Measurements from ENCODE around the gene VSTM1. TPM values are rescaled to one million over a fixed set of nuclear protein-coding genes. Genes with fewer than 3 reads are reported as not detected.

Gene VSTM1, protein sequence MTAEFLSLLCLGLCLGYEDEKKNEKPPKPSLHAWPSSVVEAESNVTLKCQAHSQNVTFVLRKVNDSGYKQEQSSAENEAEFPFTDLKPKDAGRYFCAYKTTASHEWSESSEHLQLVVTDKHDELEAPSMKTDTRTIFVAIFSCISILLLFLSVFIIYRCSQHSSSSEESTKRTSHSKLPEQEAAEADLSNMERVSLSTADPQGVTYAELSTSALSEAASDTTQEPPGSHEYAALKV
- 0.35 to 0.81 TPM (median 0.79 TPM) in 4 of 5 replicates, not detected in the other for total RNA-seq (2022; extraction: Qiagen RNA extraction; ENCODE audit: low read depth)

DNA sequence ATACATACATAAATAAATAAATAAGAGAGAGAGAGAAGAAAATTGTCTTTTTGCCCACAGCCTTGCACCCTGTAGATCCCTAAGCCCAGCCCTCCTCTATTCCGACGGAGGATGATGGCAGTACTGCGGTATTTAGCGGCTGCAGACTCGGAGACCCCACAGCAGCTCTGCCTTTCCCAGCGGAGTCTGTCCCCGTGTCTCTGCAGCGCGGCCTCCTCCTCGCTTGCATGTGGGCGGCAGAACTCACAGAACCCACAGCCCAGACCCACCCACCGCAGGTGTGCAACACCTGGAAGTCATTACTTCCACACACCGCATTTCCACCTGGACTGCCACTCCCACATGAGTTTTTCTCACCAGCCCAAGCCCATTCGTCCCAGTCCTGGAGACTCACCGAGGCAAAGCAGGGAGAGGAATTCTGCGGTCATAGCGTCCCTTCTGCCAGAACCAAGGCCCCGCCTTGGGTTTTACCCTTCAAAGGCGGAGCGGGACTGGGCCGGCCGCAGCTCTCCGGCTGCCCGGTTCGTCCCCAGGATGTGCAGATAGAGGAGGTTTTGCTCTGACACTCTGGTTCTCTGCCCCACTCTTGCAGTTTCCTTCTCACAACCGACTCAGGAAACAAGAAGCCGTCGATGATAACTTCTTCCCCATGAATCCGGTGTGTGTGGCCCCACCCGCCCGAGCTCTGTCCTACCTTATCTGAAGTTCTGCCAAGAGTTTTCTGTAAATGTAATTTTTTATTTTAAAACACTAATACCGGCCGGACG lies at the start of gene VSTM1:
Gene VSTM1, minus strand, starts transcription at position 548 of the 767 bp plus-strand sequence. Its CDS starts 120 bp downstream, at position 428.

DNA sequence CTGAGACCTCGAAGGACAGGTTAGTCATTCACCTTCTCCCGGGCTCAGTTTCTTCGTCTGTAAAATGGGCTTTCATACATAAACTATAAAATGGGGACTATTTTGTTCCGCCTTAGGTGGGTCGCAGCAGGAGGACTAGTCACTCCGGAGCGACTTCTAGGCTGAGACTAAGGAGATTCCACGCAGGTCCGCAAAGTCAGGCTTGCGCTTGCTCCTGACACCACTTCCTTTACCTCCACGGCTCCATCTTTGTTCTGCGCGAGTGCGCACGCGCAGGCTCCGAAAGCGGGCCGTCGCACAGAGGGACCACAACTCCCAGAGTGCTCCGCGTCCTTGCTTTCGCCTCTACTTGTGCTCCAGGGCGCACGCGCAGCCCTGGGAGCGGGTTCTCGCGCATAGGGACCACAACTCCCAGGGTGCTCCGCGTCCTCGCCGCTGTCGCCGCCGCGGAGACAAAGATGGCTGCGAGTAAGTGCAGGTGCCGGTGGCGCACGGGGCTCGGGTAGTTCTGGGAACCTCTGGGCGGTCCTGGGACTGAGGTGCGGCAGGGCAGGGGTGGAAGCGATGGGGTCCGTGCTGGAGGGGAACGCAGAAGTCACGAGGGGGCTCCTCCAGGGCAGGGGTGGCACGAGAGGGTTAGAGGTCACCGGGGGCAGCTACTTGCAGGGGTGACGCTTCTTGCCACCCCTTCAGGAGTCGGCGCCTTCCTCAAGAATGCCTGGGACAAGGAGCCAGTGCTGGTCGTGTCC lies 38.9 kb upstream of the VSTM1 start, which contains the start of gene NDUFA3:
Gene NDUFA3, plus strand, starts transcription at position 435 of the 749 bp plus-strand sequence. Its CDS starts 24 bp downstream, at position 459.

DNA sequence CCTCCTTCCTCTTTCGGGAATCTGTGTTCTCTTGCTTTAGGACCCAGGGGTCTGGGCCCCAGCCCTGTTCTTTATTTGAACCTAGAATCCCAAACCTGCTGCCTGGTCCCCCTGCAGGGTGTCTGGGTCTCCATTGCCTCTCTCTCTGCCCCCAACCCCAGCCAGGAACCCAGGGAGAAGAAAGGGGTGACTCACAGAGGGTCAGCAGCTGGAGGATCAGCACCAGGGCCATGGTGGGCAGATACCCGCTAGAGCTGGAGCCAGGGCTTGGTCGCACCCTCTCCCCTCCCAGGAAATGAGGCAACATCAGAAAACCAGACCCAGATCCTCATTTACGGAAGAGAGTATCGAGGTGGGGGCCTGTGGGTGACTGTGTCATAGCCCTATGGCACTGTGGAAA lies 36.9 kb upstream of the VSTM1 start, which contains the start of gene OSCAR:
Gene OSCAR, minus strand, starts transcription at position 243 of the 400 bp plus-strand sequence. Its CDS starts 11 bp downstream, at position 232.

DNA sequence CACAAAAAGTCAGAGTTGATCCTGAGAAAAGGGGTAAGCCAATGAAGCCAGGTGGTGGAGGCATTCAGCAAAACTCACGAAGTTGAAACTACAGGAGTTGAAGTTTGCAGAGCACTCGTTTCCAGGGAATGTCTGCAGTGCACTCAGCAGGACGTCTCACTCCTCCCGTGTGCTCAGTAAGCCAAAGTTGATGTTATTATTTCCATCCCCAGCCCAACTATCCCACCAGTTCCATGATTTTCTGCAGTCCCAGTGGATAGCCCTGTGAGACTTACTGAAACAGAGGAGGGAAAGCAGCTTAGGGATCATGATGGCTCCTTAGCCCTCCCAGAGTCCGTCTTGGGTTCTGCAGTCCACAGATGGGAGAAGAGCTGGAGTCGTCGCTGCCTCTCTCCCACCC lies 17.3 kb upstream of the VSTM1 start, which contains the start of gene TARM1:
Gene TARM1, minus strand, starts transcription at position 334 of the 400 bp plus-strand sequence. Its CDS starts 25 bp downstream, at position 309.

DNA sequence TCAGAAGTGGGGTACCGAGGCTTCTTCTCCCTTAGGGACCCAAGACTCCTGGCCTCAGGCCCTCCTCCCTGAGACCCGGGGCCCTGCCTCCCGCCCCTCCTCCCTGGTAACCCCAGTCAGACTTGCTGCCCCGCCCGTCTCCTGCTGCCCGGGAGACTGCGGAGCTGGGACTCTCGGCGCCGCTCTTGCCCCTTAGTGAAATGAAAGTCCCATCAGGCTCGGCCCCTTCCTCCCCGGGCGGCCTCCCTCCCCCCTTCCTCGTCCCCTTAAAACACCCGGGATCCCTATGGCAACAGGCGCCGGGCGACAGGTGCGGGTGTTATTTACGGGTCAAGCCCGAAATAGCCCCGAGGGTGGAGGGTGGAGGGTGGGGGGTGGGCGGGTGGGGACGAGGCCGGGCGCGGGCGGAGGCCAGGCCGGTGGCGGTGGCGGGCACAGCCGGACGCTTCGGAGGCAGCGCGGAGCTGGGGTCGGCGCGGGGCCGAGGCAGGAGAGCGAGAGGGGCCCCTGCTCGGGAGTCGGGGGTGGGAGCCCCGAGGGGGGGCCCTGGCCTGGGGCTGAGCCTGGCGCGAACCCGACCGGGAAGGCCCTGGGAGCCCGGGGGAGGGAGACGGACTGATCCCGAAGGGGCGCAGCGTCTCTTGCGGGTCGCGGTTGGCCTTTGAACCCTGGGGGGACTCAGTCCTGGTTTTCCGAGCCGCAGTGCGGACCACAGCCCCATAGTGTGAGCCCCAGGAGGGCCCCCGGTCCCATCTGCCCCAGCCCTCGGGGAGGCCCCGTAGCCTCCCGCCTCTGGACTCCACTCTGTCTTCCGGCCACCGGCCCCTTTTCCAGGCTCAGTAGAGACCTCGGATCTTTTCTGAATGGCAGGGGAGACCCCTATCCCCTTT lies 72.2 kb downstream of the VSTM1 start, which contains the start of gene CACNG6:
Gene CACNG6, plus strand, starts transcription at position 414 of the 890 bp plus-strand sequence. CDS start 1,241 bp downstream, outside the sequence.

Other genes with a start within 250 kb of the VSTM1 start
- gene NLRP12, start 239.6 kb downstream of the VSTM1 start, total RNA-seq (2022; extraction: Qiagen RNA extraction; ENCODE audit: low read depth): 0.02 TPM in 1 of 5 replicates, not detected in the others
- 232 to 314 TPM (median 275 TPM) in 5 replicates for gene MYADM, start 196.0 kb downstream of the VSTM1 start, total RNA-seq (2022; extraction: Qiagen RNA extraction; ENCODE audit: low read depth)
- 5.2 to 6.9 TPM (median 5.8 TPM) in 5 replicates for gene PRKCG, start 181.7 kb downstream of the VSTM1 start, total RNA-seq (2022; extraction: Qiagen RNA extraction; ENCODE audit: low read depth)
- gene CACNG7, start 154.6 kb downstream of the VSTM1 start, total RNA-seq (2022; extraction: Qiagen RNA extraction; ENCODE audit: low read depth): 6.8 to 10.8 TPM (median 9.6 TPM) in 5 replicates
- 1.2 to 1.9 TPM (median 1.7 TPM) in 5 replicates for gene CACNG8, start 101.0 kb downstream of the VSTM1 start, total RNA-seq (2022; extraction: Qiagen RNA extraction; ENCODE audit: low read depth)
- 9.7 to 13.4 TPM (median 10.8 TPM) in 5 replicates for gene CACNG6, start 72.3 kb downstream of the VSTM1 start, total RNA-seq (2022; extraction: Qiagen RNA extraction; ENCODE audit: low read depth)
- not detected in 5 replicates for gene TARM1, start 17.5 kb upstream of the VSTM1 start, total RNA-seq (2022; extraction: Qiagen RNA extraction; ENCODE audit: low read depth)
- gene OSCAR, start 36.9 kb upstream of the VSTM1 start, total RNA-seq (2022; extraction: Qiagen RNA extraction; ENCODE audit: low read depth): 0.21 to 0.51 TPM (median 0.30 TPM) in 5 replicates
- 194 to 262 TPM (median 237 TPM) in 5 replicates for gene NDUFA3, start 39.0 kb upstream of the VSTM1 start, total RNA-seq (2022; extraction: Qiagen RNA extraction; ENCODE audit: low read depth)
- gene TFPT, start 51.8 kb upstream of the VSTM1 start, total RNA-seq (2022; extraction: Qiagen RNA extraction; ENCODE audit: low read depth): 21.9 to 25.5 TPM (median 23.0 TPM) in 5 replicates
- 112 to 122 TPM (median 116 TPM) in 5 replicates for gene PRPF31, start 51.9 kb upstream of the VSTM1 start, total RNA-seq (2022; extraction: Qiagen RNA extraction; ENCODE audit: low read depth)
- gene CNOT3, start 73.9 kb upstream of the VSTM1 start, total RNA-seq (2022; extraction: Qiagen RNA extraction; ENCODE audit: low read depth): 60.9 to 77.0 TPM (median 70.0 TPM) in 5 replicates
- 6.7 to 9.8 TPM (median 9.1 TPM) in 5 replicates for gene LENG1, start 95.8 kb upstream of the VSTM1 start, total RNA-seq (2022; extraction: Qiagen RNA extraction; ENCODE audit: low read depth)
- 0.24 to 1.5 TPM (median 1.3 TPM) in 5 replicates for gene TMC4, start 109.3 kb upstream of the VSTM1 start, total RNA-seq (2022; extraction: Qiagen RNA extraction; ENCODE audit: low read depth)
- 126 to 174 TPM (median 157 TPM) in 5 replicates for gene MBOAT7, start 125.7 kb upstream of the VSTM1 start, total RNA-seq (2022; extraction: Qiagen RNA extraction; ENCODE audit: low read depth)
- 80.8 to 131 TPM (median 123 TPM) in 5 replicates for gene TSEN34, start 127.4 kb upstream of the VSTM1 start, total RNA-seq (2022; extraction: Qiagen RNA extraction; ENCODE audit: low read depth)
- gene RPS9, start 137.0 kb upstream of the VSTM1 start, total RNA-seq (2022; extraction: Qiagen RNA extraction; ENCODE audit: low read depth): 2,035 to 2,508 TPM (median 2,323 TPM) in 5 replicates
- gene LILRB3, start 159.1 kb upstream of the VSTM1 start, total RNA-seq (2022; extraction: Qiagen RNA extraction; ENCODE audit: low read depth): 0.05 to 0.11 TPM (median 0.06 TPM) in 3 of 5 replicates, not detected in the others
- 0.03 to 0.07 TPM in 2 of 5 replicates, not detected in the others for gene LILRA6, start 178.9 kb upstream of the VSTM1 start, total RNA-seq (2022; extraction: Qiagen RNA extraction; ENCODE audit: low read depth)
- 0.03 to 0.06 TPM in 2 of 5 replicates, not detected in the others for gene LILRB5, start 193.4 kb upstream of the VSTM1 start, total RNA-seq (2022; extraction: Qiagen RNA extraction; ENCODE audit: low read depth)
- 0.14 TPM in 1 of 5 replicates, not detected in the others for gene LILRB2, start 217.2 kb upstream of the VSTM1 start, total RNA-seq (2022; extraction: Qiagen RNA extraction; ENCODE audit: low read depth)
- not detected in 5 replicates for gene LILRA5, start 249.3 kb upstream of the VSTM1 start, total RNA-seq (2022; extraction: Qiagen RNA extraction; ENCODE audit: low read depth)